SK-N-SH treated with all-trans-retinoic acid at 6 μM for 48 hours (cell line): ENCODE measurements around the gene TOM1L2.

Experiments used
- CSDC2 ChIP-seq: fragments of 250-450 bp; sonication (Bioruptor Pico); IDR thresholded peaks from 2 replicates; pipeline ENCODE4 v1.5.0; 2020; ENCODE audit warnings: mild to moderate bottlenecking, moderate library complexity
- ESRRG ChIP-seq: fragments of 250-450 bp; sonication (Bioruptor Pico); IDR thresholded peaks from 2 replicates; pipeline ENCODE4 v1.6.1; 2021; ENCODE audit warnings: mild to moderate bottlenecking
- OSR1 ChIP-seq: fragments of 250-450 bp; sonication (Bioruptor Pico); IDR thresholded peaks from 2 replicates; pipeline ENCODE4 v1.8.0; 2022; ENCODE audit warnings: moderate library complexity, mild to moderate bottlenecking, inconsistent platforms
- PPARA ChIP-seq: fragments of 250-450 bp; sonication (Bioruptor Pico); IDR thresholded peaks from 2 replicates; pipeline ENCODE4 v1.5.0; 2020; ENCODE audit warnings: mild to moderate bottlenecking, borderline replicate concordance
- RARB ChIP-seq: fragments of 250-450 bp; sonication (Bioruptor Pico); IDR thresholded peaks from 2 replicates; pipeline ENCODE4 v1.8.0; 2021; ENCODE audit warnings: mild to moderate bottlenecking, moderate library complexity
- SNAI2 ChIP-seq: fragments of 250-450 bp; sonication (Bioruptor Pico); IDR thresholded peaks from 2 replicates; pipeline ENCODE4 v1.5.0; 2020; ENCODE audit warnings: mild to moderate bottlenecking, moderate library complexity
- ZFP3 ChIP-seq: fragments of 250-450 bp; sonication (Bioruptor Pico); IDR thresholded peaks from 2 replicates; pipeline ENCODE4 v1.5.0; 2020; ENCODE audit warnings: mild to moderate bottlenecking, moderate library complexity
- ZNF70 ChIP-seq: fragments of 450-650 bp; formaldehyde crosslinking; IDR thresholded peaks from 2 replicates; pipeline ENCODE4 v1.5.0; 2020; ENCODE audit warnings: mild to moderate bottlenecking, moderate library complexity
- ZNF8 ChIP-seq: fragments of 450-650 bp; formaldehyde crosslinking; IDR thresholded peaks from 2 replicates; pipeline ENCODE4 v1.5.0; 2020; ENCODE audit warnings: mild to moderate bottlenecking, moderate library complexity
- TF ChIP-seq, protein P1 (sequence below): fragments of 250-450 bp; sonication (Bioruptor Pico); IDR thresholded peaks from 2 replicates; pipeline ENCODE4 v1.5.1; 2020; ENCODE audit warnings: low read depth, mild to moderate bottlenecking, moderate library complexity
- TF ChIP-seq, protein P2 (sequence below): fragments of 250-450 bp; sonication (Bioruptor Pico); IDR thresholded peaks from 2 replicates; pipeline ENCODE4 v1.5.1; 2021; ENCODE audit warnings: mild to moderate bottlenecking, moderate library complexity

DNA sequence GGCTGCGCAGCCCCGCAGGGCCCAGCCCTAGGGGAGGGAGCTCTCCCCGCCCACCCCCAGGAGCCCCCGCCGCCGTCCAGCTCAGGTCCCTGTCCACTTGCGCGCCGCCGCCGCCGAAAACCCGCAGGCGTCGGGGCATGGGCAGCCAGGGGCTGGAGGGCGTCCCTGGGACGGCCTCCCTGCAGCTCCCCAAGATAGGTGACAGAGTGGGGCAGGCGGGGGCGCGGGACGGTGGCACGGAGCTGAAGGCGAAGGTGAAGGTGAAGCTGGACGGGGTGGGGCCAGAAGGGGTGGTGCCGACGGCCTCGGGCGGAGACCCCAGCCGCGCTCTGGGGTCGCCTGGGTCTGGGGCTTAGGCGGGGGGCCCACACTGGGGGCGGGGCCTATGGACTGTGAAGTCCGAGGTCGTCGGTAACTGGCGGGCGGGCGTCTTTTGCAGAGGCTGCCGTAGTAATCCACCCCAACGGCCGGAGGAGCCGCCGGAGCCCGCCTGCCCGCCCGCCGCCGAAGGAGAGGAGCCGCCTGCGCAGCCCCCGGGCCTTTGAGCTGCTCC is 162.6 kb downstream of the TOM1L2 start:
- no peak for TF ChIP-seq ESRRG
- TF ChIP-seq, protein P1, sequence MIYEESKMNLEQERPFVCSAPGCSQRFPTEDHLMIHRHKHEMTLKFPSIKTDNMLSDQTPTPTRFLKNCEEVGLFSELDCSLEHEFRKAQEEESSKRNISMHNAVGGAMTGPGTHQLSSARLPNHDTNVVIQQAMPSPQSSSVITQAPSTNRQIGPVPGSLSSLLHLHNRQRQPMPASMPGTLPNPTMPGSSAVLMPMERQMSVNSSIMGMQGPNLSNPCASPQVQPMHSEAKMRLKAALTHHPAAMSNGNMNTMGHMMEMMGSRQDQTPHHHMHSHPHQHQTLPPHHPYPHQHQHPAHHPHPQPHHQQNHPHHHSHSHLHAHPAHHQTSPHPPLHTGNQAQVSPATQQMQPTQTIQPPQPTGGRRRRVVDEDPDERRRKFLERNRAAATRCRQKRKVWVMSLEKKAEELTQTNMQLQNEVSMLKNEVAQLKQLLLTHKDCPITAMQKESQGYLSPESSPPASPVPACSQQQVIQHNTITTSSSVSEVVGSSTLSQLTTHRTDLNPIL (CRISPR knock-in tag): no peak
- no peak for TF ChIP-seq ZNF70 (CRISPR knock-in tag)
- TF ChIP-seq RARB (CRISPR knock-in tag): no peak
- no peak for TF ChIP-seq SNAI2
- TF ChIP-seq, protein P2, sequence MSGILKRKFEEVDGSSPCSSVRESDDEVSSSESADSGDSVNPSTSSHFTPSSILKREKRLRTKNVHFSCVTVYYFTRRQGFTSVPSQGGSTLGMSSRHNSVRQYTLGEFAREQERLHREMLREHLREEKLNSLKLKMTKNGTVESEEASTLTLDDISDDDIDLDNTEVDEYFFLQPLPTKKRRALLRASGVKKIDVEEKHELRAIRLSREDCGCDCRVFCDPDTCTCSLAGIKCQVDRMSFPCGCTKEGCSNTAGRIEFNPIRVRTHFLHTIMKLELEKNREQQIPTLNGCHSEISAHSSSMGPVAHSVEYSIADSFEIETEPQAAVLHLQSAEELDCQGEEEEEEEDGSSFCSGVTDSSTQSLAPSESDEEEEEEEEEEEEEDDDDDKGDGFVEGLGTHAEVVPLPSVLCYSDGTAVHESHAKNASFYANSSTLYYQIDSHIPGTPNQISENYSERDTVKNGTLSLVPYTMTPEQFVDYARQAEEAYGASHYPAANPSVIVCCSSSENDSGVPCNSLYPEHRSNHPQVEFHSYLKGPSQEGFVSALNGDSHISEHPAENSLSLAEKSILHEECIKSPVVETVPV (CRISPR knock-in tag): no peak
- TF ChIP-seq PPARA (CRISPR knock-in tag): no peak
- TF ChIP-seq ZFP3 (CRISPR knock-in tag): no peak
- TF ChIP-seq CSDC2 (CRISPR knock-in tag): no peak
- no peak for TF ChIP-seq ZNF8 (CRISPR knock-in tag)
- TF ChIP-seq OSR1: no peak
